ENCODE measurements around the gene ULBP3. TPM values are rescaled to one million over a fixed set of nuclear protein-coding genes. Genes with fewer than 3 reads are reported as not detected.
"Not testable (repeated sequence)": the region's sequence is repeated elsewhere in the genome, so short reads cannot be mapped to it uniquely, and the experiment has no call there.

The ULBP3 gene
- total RNA-seq, 1 donor = 11.2 TPM

GRCh38 chr6:150018846-150019580 lies 49.9 kb downstream of the ULBP3 start:
- H3K4me1 ChIP-seq (ENCODE audit: insufficient read depth, low read length) = no peaks in the 10 kb centered on the region
- H3K27ac ChIP-seq (ENCODE audit: low read depth, low read length) = no peak overlapping the region
- TF ChIP-seq, protein P1, sequence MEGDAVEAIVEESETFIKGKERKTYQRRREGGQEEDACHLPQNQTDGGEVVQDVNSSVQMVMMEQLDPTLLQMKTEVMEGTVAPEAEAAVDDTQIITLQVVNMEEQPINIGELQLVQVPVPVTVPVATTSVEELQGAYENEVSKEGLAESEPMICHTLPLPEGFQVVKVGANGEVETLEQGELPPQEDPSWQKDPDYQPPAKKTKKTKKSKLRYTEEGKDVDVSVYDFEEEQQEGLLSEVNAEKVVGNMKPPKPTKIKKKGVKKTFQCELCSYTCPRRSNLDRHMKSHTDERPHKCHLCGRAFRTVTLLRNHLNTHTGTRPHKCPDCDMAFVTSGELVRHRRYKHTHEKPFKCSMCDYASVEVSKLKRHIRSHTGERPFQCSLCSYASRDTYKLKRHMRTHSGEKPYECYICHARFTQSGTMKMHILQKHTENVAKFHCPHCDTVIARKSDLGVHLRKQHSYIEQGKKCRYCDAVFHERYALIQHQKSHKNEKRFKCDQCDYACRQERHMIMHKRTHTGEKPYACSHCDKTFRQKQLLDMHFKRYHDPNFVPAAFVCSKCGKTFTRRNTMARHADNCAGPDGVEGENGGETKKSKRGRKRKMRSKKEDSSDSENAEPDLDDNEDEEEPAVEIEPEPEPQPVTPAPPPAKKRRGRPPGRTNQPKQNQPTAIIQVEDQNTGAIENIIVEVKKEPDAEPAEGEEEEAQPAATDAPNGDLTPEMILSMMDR (IDR thresholded peaks at IDR 0.05; ENCODE audit: extremely low read depth, low read depth, low read length) = no peak
- no peaks in the 10 kb centered on the region for H4K20me1 ChIP-seq (ENCODE audit: insufficient read depth, low read length)
- H3K4me2 ChIP-seq (ENCODE audit: insufficient read depth, low read length) = no peak overlapping the region
- H3K27me3 ChIP-seq (ENCODE audit: insufficient read depth, low read length) = peaks cover 40% of the 10 kb centered on the region
- H3K36me3 ChIP-seq (ENCODE audit: insufficient read depth, low read length) = no peaks in the 10 kb centered on the region
- H3K9me3 ChIP-seq (ENCODE audit: low read depth, low read length) = no peaks in the 10 kb centered on the region
- no peak for DNase-seq (ENCODE audit: insufficient read length, low spot score, missing footprints)
- H3K79me2 ChIP-seq (ENCODE audit: insufficient read depth, low read length) = no peaks in the 10 kb centered on the region
- H3K4me3 ChIP-seq (ENCODE audit: insufficient read depth, low read length) = no peak overlapping the region
- no peak overlapping the region for H2AFZ ChIP-seq (ENCODE audit: low read length)

DNA sequence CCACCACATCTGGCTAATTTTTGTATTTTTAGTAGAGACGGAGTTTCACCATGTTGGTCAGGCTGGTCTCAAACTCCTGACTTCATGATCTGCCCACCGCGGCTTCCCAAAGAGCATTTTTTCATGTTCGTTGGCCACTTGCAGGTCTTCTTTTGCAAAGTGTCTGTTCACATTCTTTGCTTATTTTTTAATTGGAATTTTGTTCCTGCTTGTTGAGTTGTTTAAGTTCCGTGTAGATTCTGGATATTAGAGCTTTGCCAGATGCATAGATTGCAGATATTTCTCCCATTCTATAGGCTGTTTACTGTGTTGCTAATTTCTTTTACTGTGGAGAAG lies 51.8 kb downstream of the ULBP3 start:
- H2AFZ ChIP-seq (ENCODE audit: low read length); H3K79me2 ChIP-seq (ENCODE audit: insufficient read depth, low read length); DNase-seq (ENCODE audit: insufficient read length, low spot score, missing footprints); H3K4me1 ChIP-seq (ENCODE audit: insufficient read depth, low read length); H3K27ac ChIP-seq (ENCODE audit: low read depth, low read length); H3K4me2 ChIP-seq (ENCODE audit: insufficient read depth, low read length); H4K20me1 ChIP-seq (ENCODE audit: insufficient read depth, low read length); H3K36me3 ChIP-seq (ENCODE audit: insufficient read depth, low read length); H3K9me3 ChIP-seq (ENCODE audit: low read depth, low read length); H3K4me3 ChIP-seq (ENCODE audit: insufficient read depth, low read length): not testable (repeated sequence)
- TF ChIP-seq, protein P1 (IDR thresholded peaks at IDR 0.05; ENCODE audit: extremely low read depth, low read depth, low read length) = peak; percentile 31
- peaks cover 56% of the 10 kb centered on the region for H3K27me3 ChIP-seq (ENCODE audit: insufficient read depth, low read length)

- H3K4me2 ChIP-seq (ENCODE audit: insufficient read depth, low read length) = no peak overlapping the region
- no peaks in the 10 kb centered on the region for H3K36me3 ChIP-seq (ENCODE audit: insufficient read depth, low read length)
- H3K79me2 ChIP-seq (ENCODE audit: insufficient read depth, low read length) = no peaks in the 10 kb centered on the region
- no peaks in the 10 kb centered on the region for H3K4me1 ChIP-seq (ENCODE audit: insufficient read depth, low read length)
- no peak overlapping the region for H3K4me3 ChIP-seq (ENCODE audit: insufficient read depth, low read length)
- no peaks in the 10 kb centered on the region for H4K20me1 ChIP-seq (ENCODE audit: insufficient read depth, low read length)
- H3K27me3 ChIP-seq (ENCODE audit: insufficient read depth, low read length) = peaks cover 62% of the 10 kb centered on the region
- no peak overlapping the region for H3K27ac ChIP-seq (ENCODE audit: low read depth, low read length)
- peak; percentile 89 for DNase-seq (ENCODE audit: insufficient read length, low spot score, missing footprints)
- H3K9me3 ChIP-seq (ENCODE audit: low read depth, low read length) = no peaks in the 10 kb centered on the region
- H2AFZ ChIP-seq (ENCODE audit: low read length) = no peak overlapping the region
- TF ChIP-seq, protein P1 (IDR thresholded peaks at IDR 0.05; ENCODE audit: extremely low read depth, low read depth, low read length) = peak; percentile 58
Observed at GRCh38 chr6:150016324-150017185, 52.4 kb downstream of the ULBP3 start.

- H3K36me3 ChIP-seq (ENCODE audit: insufficient read depth, low read length); H3K4me3 ChIP-seq (ENCODE audit: insufficient read depth, low read length); H3K4me1 ChIP-seq (ENCODE audit: insufficient read depth, low read length); H3K9me3 ChIP-seq (ENCODE audit: low read depth, low read length); H2AFZ ChIP-seq (ENCODE audit: low read length); H4K20me1 ChIP-seq (ENCODE audit: insufficient read depth, low read length); DNase-seq (ENCODE audit: insufficient read length, low spot score, missing footprints); H3K79me2 ChIP-seq (ENCODE audit: insufficient read depth, low read length); H3K27ac ChIP-seq (ENCODE audit: low read depth, low read length): not testable (repeated sequence)
- Histone ChIP-seq H3K27me3 (ENCODE audit: insufficient read depth, low read length) (peaks cover 69% of the 10 kb centered on the region), H3K4me2 (ENCODE audit: insufficient read depth, low read length) (peak overlapping the region; percentile 33)
Observed at GRCh38 chr6:150015281-150016001, 53.5 kb downstream of the ULBP3 start.

- not testable (repeated sequence) for H3K4me1 ChIP-seq (ENCODE audit: insufficient read depth, low read length); H3K79me2 ChIP-seq (ENCODE audit: insufficient read depth, low read length); DNase-seq (ENCODE audit: insufficient read length, low spot score, missing footprints); H3K9me3 ChIP-seq (ENCODE audit: low read depth, low read length); H3K4me3 ChIP-seq (ENCODE audit: insufficient read depth, low read length); H4K20me1 ChIP-seq (ENCODE audit: insufficient read depth, low read length); H3K27ac ChIP-seq (ENCODE audit: low read depth, low read length); H3K36me3 ChIP-seq (ENCODE audit: insufficient read depth, low read length); H2AFZ ChIP-seq (ENCODE audit: low read length)
- Histone ChIP-seq H3K4me2 (ENCODE audit: insufficient read depth, low read length) (peak overlapping the region; percentile 33), H3K27me3 (ENCODE audit: insufficient read depth, low read length) (peaks cover 74% of the 10 kb centered on the region)
Observed at GRCh38 chr6:150014623-150015280, 54.2 kb downstream of the ULBP3 start.
